Panc1 (cell line): ENCODE measurements around the gene TUBB4B. TPM values are rescaled to one million over a fixed set of nuclear protein-coding genes. Genes with fewer than 3 reads are reported as not detected.

Experiments
- ATAC-seq: fragments of 200-7000 bp; cut with Tn5 transposase; 2 replicates; pipeline ENCODE4 v1.9.1; 2020; ENCODE audit warnings: mild to moderate bottlenecking, moderate library complexity
- BruUV-seq: library from RNA; stranded (reverse); fragments of 400-500 nt; replicated peaks from 2 replicates; lab custom pipeline; 2021; lab: Mats Ljungman, UMichigan
- CTCF ChIA-PET: fragments of 300-600 bp; sonication (Branson Sonifier 250); formaldehyde crosslinking; loops from one replicate; lab custom pipeline; 2022; ENCODE audit warnings: antibody characterized with exemption; lab: Charles Lee
- POLR2A ChIA-PET: fragments of 300-600 bp; sonication (Branson Sonifier 250); formaldehyde crosslinking; loops from one replicate; lab custom pipeline; 2022; ENCODE audit warnings: antibody characterized with exemption; lab: Charles Lee
- DNase-seq: peaks from one replicate; pipeline ENCODE4 v3.0.0-alpha.2; 2010; ENCODE audit warnings: low read depth, low spot score
- H3K27ac ChIP-seq: 2 replicates; pipeline ENCODE4 v1.5.1; 2011; ENCODE audit warnings: mild to moderate bottlenecking, low read length, inconsistent platforms
- H3K27me3 ChIP-seq: fragments of 200-500 bp; sonication (Bioruptor generic); 2 replicates; pipeline ENCODE4 v1.6.0; 2014; ENCODE audit warnings: low read length, inconsistent platforms; ENCODE audit not compliant: control insufficient read depth, insufficient read depth
- H3K36me3 ChIP-seq: fragments of 200-500 bp; sonication (Bioruptor generic); 2 replicates; pipeline ENCODE4 v1.5.1; 2014; ENCODE audit warnings: inconsistent platforms, mild to moderate bottlenecking, low read length, moderate library complexity; ENCODE audit not compliant: control insufficient read depth, insufficient read depth
- H3K4me1 ChIP-seq: 2 replicates; pipeline ENCODE4 v1.5.1; 2011; ENCODE audit warnings: inconsistent platforms, mild to moderate bottlenecking, low read length, moderate library complexity; ENCODE audit not compliant: control insufficient read depth, insufficient read depth
- H3K4me3 ChIP-seq, 2 experiments: 2 replicates each; pipeline ENCODE4 v1.5.1; 2011 to 2012; ENCODE audit warnings: low read depth in 2 of 2, low read length in 2 of 2, mild to moderate bottlenecking in 2 of 2, inconsistent platforms in 1 of 2, moderate library complexity in 1 of 2
- H3K9me3 ChIP-seq: fragments of 200-500 bp; sonication (Bioruptor generic); 2 replicates; pipeline ENCODE4 v1.5.1; 2014; ENCODE audit warnings: low read depth, mild to moderate bottlenecking, inconsistent platforms, low read length, moderate library complexity; ENCODE audit not compliant: control insufficient read depth, insufficient read depth
- POLR2AphosphoS5 ChIP-seq: IDR thresholded peaks from 2 replicates; pipeline ENCODE4 v1.6.1; 2012; ENCODE audit warnings: mild to moderate bottlenecking, low read depth, low read length, moderate library complexity
- SIN3A ChIP-seq: IDR thresholded peaks from 2 replicates; pipeline ENCODE4 v1.6.1; 2012; ENCODE audit warnings: low read depth, mild to moderate bottlenecking, low read length, moderate library complexity, borderline replicate concordance; ENCODE audit not compliant: insufficient read depth
- TCF7L2 ChIP-seq: IDR thresholded peaks from 2 replicates; pipeline ENCODE4 v1.6.1; 2011; ENCODE audit warnings: mild to moderate bottlenecking, low read depth, low read length, inconsistent platforms
- in situ Hi-C: cut with HindIII; loops from 2 replicates; pipeline ENCODE4 v1.10.0; 2016; ENCODE audit warnings: low sequenced_read_pairs, low pct_unique_long_range_greater_than_20kb
- intact Hi-C: fragments of 100-400 bp; cut with micrococcal nuclease; formaldehyde crosslinking; loops from one replicate; pipeline ENCODE4 v1.10.0; 2022; ENCODE audit not compliant: unreplicated experiment
- total RNA-seq: library from RNA; stranded (reverse); gene quantifications from one replicate; pipeline ENCODE4 v1.2.1, GENCODE V29; 2021; ENCODE audit not compliant: unreplicated experiment
- TF ChIP-seq, protein P1 (sequence below), 2 experiments: IDR thresholded peaks; 2 replicates each; pipeline ENCODE4 v1.6.1; 2011 to 2012; ENCODE audit warnings: low read depth in 2 of 2, control low read depth in 1 of 2, low read length in 1 of 2, mild to moderate bottlenecking in 1 of 2, moderate library complexity in 1 of 2; ENCODE audit not compliant: insufficient read depth in 1 of 2
- TF ChIP-seq, protein P2 (sequence below): fragments of 450-650 bp; IDR thresholded peaks from 2 replicates; pipeline ENCODE4 v1.5.1; 2017; ENCODE audit warnings: mild to moderate bottlenecking

Gene TUBB4B
- total RNA-seq, 1 experiment from 2014 or later, result 265 TPM

- Histone ChIP-seq H3K27ac (no peak overlapping the region), H3K9me3 (no peaks in the 10 kb centered on the region), H3K4me1 (peaks cover 45% of the 10 kb centered on the region), H3K4me3 (no peak overlapping the region), H3K36me3 (no peaks in the 10 kb centered on the region), H3K27me3 (no peaks in the 10 kb centered on the region)
- ATAC-seq, result no peak
- ChIA-PET POLR2A (no interaction called here), CTCF (no interaction called here)
- no TSS peak for BruUV-seq
- intact Hi-C loops (no loop called here), in situ Hi-C loops (no loop called here)
- no peak for DNase-seq
- TF ChIP-seq SIN3A, result no peak
- TF ChIP-seq, protein P1, sequence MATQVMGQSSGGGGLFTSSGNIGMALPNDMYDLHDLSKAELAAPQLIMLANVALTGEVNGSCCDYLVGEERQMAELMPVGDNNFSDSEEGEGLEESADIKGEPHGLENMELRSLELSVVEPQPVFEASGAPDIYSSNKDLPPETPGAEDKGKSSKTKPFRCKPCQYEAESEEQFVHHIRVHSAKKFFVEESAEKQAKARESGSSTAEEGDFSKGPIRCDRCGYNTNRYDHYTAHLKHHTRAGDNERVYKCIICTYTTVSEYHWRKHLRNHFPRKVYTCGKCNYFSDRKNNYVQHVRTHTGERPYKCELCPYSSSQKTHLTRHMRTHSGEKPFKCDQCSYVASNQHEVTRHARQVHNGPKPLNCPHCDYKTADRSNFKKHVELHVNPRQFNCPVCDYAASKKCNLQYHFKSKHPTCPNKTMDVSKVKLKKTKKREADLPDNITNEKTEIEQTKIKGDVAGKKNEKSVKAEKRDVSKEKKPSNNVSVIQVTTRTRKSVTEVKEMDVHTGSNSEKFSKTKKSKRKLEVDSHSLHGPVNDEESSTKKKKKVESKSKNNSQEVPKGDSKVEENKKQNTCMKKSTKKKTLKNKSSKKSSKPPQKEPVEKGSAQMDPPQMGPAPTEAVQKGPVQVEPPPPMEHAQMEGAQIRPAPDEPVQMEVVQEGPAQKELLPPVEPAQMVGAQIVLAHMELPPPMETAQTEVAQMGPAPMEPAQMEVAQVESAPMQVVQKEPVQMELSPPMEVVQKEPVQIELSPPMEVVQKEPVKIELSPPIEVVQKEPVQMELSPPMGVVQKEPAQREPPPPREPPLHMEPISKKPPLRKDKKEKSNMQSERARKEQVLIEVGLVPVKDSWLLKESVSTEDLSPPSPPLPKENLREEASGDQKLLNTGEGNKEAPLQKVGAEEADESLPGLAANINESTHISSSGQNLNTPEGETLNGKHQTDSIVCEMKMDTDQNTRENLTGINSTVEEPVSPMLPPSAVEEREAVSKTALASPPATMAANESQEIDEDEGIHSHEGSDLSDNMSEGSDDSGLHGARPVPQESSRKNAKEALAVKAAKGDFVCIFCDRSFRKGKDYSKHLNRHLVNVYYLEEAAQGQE (IDR thresholded peaks at IDR 0.05; ENCODE audit: insufficient read depth in 1 of 2, low read depth in 2 of 2, low read length in 1 of 2), result no peak
- no peak for TF ChIP-seq POLR2AphosphoS5
- TF ChIP-seq, protein P2, sequence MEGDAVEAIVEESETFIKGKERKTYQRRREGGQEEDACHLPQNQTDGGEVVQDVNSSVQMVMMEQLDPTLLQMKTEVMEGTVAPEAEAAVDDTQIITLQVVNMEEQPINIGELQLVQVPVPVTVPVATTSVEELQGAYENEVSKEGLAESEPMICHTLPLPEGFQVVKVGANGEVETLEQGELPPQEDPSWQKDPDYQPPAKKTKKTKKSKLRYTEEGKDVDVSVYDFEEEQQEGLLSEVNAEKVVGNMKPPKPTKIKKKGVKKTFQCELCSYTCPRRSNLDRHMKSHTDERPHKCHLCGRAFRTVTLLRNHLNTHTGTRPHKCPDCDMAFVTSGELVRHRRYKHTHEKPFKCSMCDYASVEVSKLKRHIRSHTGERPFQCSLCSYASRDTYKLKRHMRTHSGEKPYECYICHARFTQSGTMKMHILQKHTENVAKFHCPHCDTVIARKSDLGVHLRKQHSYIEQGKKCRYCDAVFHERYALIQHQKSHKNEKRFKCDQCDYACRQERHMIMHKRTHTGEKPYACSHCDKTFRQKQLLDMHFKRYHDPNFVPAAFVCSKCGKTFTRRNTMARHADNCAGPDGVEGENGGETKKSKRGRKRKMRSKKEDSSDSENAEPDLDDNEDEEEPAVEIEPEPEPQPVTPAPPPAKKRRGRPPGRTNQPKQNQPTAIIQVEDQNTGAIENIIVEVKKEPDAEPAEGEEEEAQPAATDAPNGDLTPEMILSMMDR, result no peak
- no peak for TF ChIP-seq TCF7L2
Observed at GRCh38 chr9:137193771-137194170, 47.3 kb upstream of the TUBB4B start.

- ATAC-seq (no peak), DNase-seq (no peak)
- no TSS peak for BruUV-seq
- no peaks in the 10 kb centered on the region for H3K36me3 ChIP-seq
- H3K9me3 ChIP-seq, result no peaks in the 10 kb centered on the region
- peaks cover 45% of the 10 kb centered on the region for H3K4me1 ChIP-seq
- ChIA-PET CTCF (no interaction called here), POLR2A (no interaction called here)
- intact Hi-C loops (no loop called here), in situ Hi-C loops (no loop called here)
- no peak for TF ChIP-seq TCF7L2
- TF ChIP-seq, protein P1 (IDR thresholded peaks at IDR 0.05; ENCODE audit: insufficient read depth in 1 of 2, low read depth in 2 of 2, low read length in 1 of 2), result no peak
- no peak for TF ChIP-seq POLR2AphosphoS5
- TF ChIP-seq SIN3A, result no peak
- TF ChIP-seq, protein P2, result no peak
- no peak overlapping the region for H3K4me3 ChIP-seq
- H3K27ac ChIP-seq, result no peak overlapping the region
- no peaks in the 10 kb centered on the region for H3K27me3 ChIP-seq
Observed at GRCh38 chr9:137194388-137194787, 46.7 kb upstream of the TUBB4B start.
